PC-3 (cell line): Measurements from ENCODE around the gene ECE1. TPM values are rescaled to one million over a fixed set of nuclear protein-coding genes. Genes with fewer than 3 reads are reported as not detected.
"Not testable (repeated sequence)": the region's sequence is repeated elsewhere in the genome, so short reads cannot be mapped to it uniquely, and the experiment has no call there.

ENCODE experiments used
- ATAC-seq: fragments of 200-7000 bp; cut with Tn5 transposase; 2 replicates; pipeline ENCODE4 v1.9.1; 2020; ENCODE audit warnings: mild to moderate bottlenecking, moderate library complexity
- BruUV-seq: library from RNA; stranded (reverse); fragments of 400-500 nt; replicated peaks from 2 replicates; lab custom pipeline; 2021; lab: Mats Ljungman, UMichigan
- CTCF ChIA-PET: fragments of 300-600 bp; sonication (Branson Sonifier 250); formaldehyde crosslinking; loops from one replicate; lab custom pipeline; 2022; ENCODE audit warnings: antibody characterized with exemption; lab: Charles Lee
- POLR2A ChIA-PET: fragments of 300-600 bp; sonication (Branson Sonifier 250); formaldehyde crosslinking; loops from one replicate; lab custom pipeline; 2022; ENCODE audit warnings: antibody characterized with exemption; ENCODE audit not compliant: unreplicated experiment; lab: Charles Lee
- DNase-seq: peaks from one replicate; pipeline ENCODE4 v3.0.0-alpha.2; 2015
- H2AFZ ChIP-seq: fragments of 300-600 bp; sonication (generic); 2 replicates; pipeline ENCODE4 v1.6.0; 2016; ENCODE audit warnings: antibody characterized with exemption, low read length
- H3F3A ChIP-seq: fragments of 300-600 bp; sonication (generic); one replicate; pipeline ENCODE4 v1.6.0; 2017; ENCODE audit warnings: antibody characterized with exemption, low read length, control low read depth, mild to moderate bottlenecking; ENCODE audit not compliant: unreplicated experiment
- H3K27ac ChIP-seq: fragments of 300-600 bp; sonication (generic); 2 replicates; pipeline ENCODE4 v1.5.1; 2016; ENCODE audit warnings: mild to moderate bottlenecking, low read length
- H3K27me3 ChIP-seq: fragments of 300-600 bp; sonication (generic); 2 replicates; pipeline ENCODE4 v1.6.1; 2016; ENCODE audit warnings: low read length, mixed read lengths
- H3K36me3 ChIP-seq: fragments of 300-600 bp; sonication (generic); 2 replicates; pipeline ENCODE4 v1.6.1; 2016; ENCODE audit warnings: low read depth, mixed run types, low read length, mixed read lengths
- H3K4me1 ChIP-seq: fragments of 300-600 bp; sonication (generic); 2 replicates; pipeline ENCODE4 v1.5.1; 2016; ENCODE audit warnings: low read length; ENCODE audit not compliant: insufficient read depth
- H3K4me2 ChIP-seq: fragments of 300-600 bp; sonication (generic); 2 replicates; pipeline ENCODE4 v1.6.0; 2016; ENCODE audit warnings: low read length
- H3K4me3 ChIP-seq: fragments of 300-600 bp; sonication (generic); 2 replicates; pipeline ENCODE4 v1.5.1; 2016; ENCODE audit warnings: mild to moderate bottlenecking, low read length, mixed read lengths
- H3K79me2 ChIP-seq: fragments of 300-600 bp; sonication (generic); 2 replicates; pipeline ENCODE4 v1.6.1; 2017; ENCODE audit warnings: low read length, mixed read lengths
- H3K9ac ChIP-seq: fragments of 300-600 bp; sonication (generic); 2 replicates; pipeline ENCODE4 v1.6.0; 2016; ENCODE audit warnings: mild to moderate bottlenecking, low read length
- H3K9me2 ChIP-seq: fragments of 300-600 bp; sonication (generic); replicated peaks from 2 replicates; pipeline ENCODE4 v1.6.1; 2016; ENCODE audit warnings: mixed run types, low read length, mixed read lengths
- H3K9me3 ChIP-seq: fragments of 300-600 bp; sonication (generic); 2 replicates; pipeline ENCODE4 v1.6.1; 2016; ENCODE audit warnings: low read length, mixed read lengths
- H4K20me1 ChIP-seq: fragments of 300-600 bp; sonication (generic); 2 replicates; pipeline ENCODE4 v1.6.1; 2016; ENCODE audit warnings: low read length, mixed read lengths
- EZH2 ChIP-seq: fragments of 300-600 bp; sonication (generic); IDR thresholded peaks from one replicate; pipeline ENCODE4 v1.6.1; 2017; ENCODE audit warnings: antibody characterized with exemption, mild to moderate bottlenecking, low read length; ENCODE audit not compliant: unreplicated experiment
- EZH2phosphoT487 ChIP-seq: fragments of 300-600 bp; sonication (generic); IDR thresholded peaks from 2 replicates; pipeline ENCODE4 v1.6.1; 2018; ENCODE audit warnings: mild to moderate bottlenecking, antibody characterized with exemption, low read length, borderline replicate concordance
- intact Hi-C: fragments of 100-400 bp; cut with micrococcal nuclease; formaldehyde crosslinking; loops from 2 replicates; pipeline ENCODE4 v1.9.0; 2023
- total RNA-seq: library from RNA; depleted of rRNA; stranded (reverse); fragments of >200 nt; gene quantifications from 2 replicates; pipeline ENCODE4 v1.2.3, GENCODE V29; 2014; rRNA removed
- TF ChIP-seq, protein P1 (sequence below): fragments of 300-600 bp; sonication (generic); conservative IDR thresholded peaks from 2 replicates; pipeline ENCODE4 v1.5.1; 2017; ENCODE audit warnings: antibody characterized with exemption, low read depth, mild to moderate bottlenecking, low read length

ECE1 gene
- total RNA-seq, 1 experiment from 2014 or later: 86.8 TPM

GRCh38 chr1:21170837-21171236 is 119.4 kb downstream of the ECE1 start:
- H3K4me2 ChIP-seq, ATAC-seq, DNase-seq, H3K4me3 ChIP-seq, POLR2A ChIA-PET, H3K36me3 ChIP-seq, CTCF ChIA-PET, H2AFZ ChIP-seq, BruUV-seq, H3K9me3 ChIP-seq, H3K27ac ChIP-seq, H3K27me3 ChIP-seq, H3F3A ChIP-seq, H3K9ac ChIP-seq, H3K4me1 ChIP-seq, H3K9me2 ChIP-seq: not testable (repeated sequence)
- intact Hi-C loops: loop anchor here (10.0 kb wide), 1 partner anchor 56 kb away; no protein-coding TSS in a partner anchor
- H3K79me2 ChIP-seq: peaks cover 73% of the 10 kb centered on the region
- peaks cover 13% of the 10 kb centered on the region for H4K20me1 ChIP-seq

DNA sequence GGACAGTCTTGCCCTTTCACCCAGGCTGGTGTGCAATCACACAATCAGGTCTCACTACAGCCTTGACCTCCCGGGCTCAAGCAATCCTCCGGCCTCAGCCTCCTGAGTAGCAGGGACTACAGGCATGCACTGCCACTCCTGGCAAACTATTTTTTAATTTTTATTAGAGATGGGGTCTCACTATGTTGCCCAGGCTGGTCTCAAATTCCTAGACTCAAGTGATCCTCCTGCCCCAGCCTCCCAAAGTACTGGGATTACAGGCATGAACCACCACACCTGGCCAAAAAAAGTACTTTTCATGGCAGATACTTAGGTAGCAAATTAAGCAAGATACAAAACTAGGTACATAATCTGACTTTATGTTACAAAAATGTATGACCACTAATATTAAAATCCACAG is 121.8 kb downstream of the ECE1 start:
- no peaks in the 10 kb centered on the region for H4K20me1 ChIP-seq
- no peak overlapping the region for H3K4me3 ChIP-seq
- H3K4me1 ChIP-seq: no peaks in the 10 kb centered on the region
- H3F3A ChIP-seq: no peaks in the 10 kb centered on the region
- BruUV-seq: no TSS peak
- no peak overlapping the region for H3K4me2 ChIP-seq
- ATAC-seq: no peak
- H3K27me3 ChIP-seq: no peaks in the 10 kb centered on the region
- H2AFZ ChIP-seq: no peak overlapping the region
- H3K79me2 ChIP-seq: peaks cover 73% of the 10 kb centered on the region
- H3K36me3 ChIP-seq: no peaks in the 10 kb centered on the region; the same call in 1 of the 2 replicates
- no peaks in the 10 kb centered on the region for H3K9me3 ChIP-seq
- intact Hi-C loops: no loop called here
- no peak for DNase-seq
- no peaks in the 10 kb centered on the region for H3K9me2 ChIP-seq
- POLR2A ChIA-PET: no interaction called here
- no peak overlapping the region for H3K27ac ChIP-seq
- H3K9ac ChIP-seq: no peak overlapping the region
- CTCF ChIA-PET: no interaction called here
- TF ChIP-seq EZH2 (no peak), EZH2phosphoT487 (no peak)
- TF ChIP-seq, protein P1, sequence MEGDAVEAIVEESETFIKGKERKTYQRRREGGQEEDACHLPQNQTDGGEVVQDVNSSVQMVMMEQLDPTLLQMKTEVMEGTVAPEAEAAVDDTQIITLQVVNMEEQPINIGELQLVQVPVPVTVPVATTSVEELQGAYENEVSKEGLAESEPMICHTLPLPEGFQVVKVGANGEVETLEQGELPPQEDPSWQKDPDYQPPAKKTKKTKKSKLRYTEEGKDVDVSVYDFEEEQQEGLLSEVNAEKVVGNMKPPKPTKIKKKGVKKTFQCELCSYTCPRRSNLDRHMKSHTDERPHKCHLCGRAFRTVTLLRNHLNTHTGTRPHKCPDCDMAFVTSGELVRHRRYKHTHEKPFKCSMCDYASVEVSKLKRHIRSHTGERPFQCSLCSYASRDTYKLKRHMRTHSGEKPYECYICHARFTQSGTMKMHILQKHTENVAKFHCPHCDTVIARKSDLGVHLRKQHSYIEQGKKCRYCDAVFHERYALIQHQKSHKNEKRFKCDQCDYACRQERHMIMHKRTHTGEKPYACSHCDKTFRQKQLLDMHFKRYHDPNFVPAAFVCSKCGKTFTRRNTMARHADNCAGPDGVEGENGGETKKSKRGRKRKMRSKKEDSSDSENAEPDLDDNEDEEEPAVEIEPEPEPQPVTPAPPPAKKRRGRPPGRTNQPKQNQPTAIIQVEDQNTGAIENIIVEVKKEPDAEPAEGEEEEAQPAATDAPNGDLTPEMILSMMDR: no peak

Other genes with a start within 250 kb of the ECE1 start
- 16.9 and 25.0 TPM in 2 replicates for gene EIF4G3, start 113.6 kb downstream of the ECE1 start, total RNA-seq
- 26.0 and 35.5 TPM in 2 replicates for gene NBPF3, start 149.7 kb upstream of the ECE1 start, total RNA-seq
- gene ALPL, start 219.0 kb upstream of the ECE1 start, total RNA-seq: 0.73 and 0.86 TPM in 2 replicates